Liver (tissue), 9 donors: ENCODE measurements around the gene GATD1. TPM values are rescaled to one million over a fixed set of nuclear protein-coding genes. Genes with fewer than 3 reads are reported as not detected.

Experiments
- DNase-seq: peaks from one replicate; pipeline ENCODE4 v3.0.0-alpha.2; 2017; ENCODE audit warnings: low spot score
- H3K27ac ChIP-seq, 2 donors: one replicate each; pipeline ENCODE4 v1.7.0; 2013; ENCODE audit warnings: inconsistent platforms in 2 of 2, low read length in 2 of 2, control low read depth in 1 of 2, low read depth in 1 of 2, mild to moderate bottlenecking in 1 of 2
- H3K27me3 ChIP-seq, 4 donors: one replicate each; pipeline versions ENCODE4 v1.6.1 to v1.7.0; 2013; ENCODE audit warnings: low read length in 3 of 4, inconsistent platforms in 1 of 4, mild to moderate bottlenecking in 1 of 4, moderate library complexity in 1 of 4; ENCODE audit not compliant: control insufficient read depth in 4 of 4, insufficient read depth in 4 of 4
- H3K36me3 ChIP-seq, 4 donors: one replicate each; pipeline versions ENCODE4 v1.6.1 to v1.7.0; 2013; ENCODE audit warnings: low read length in 3 of 4, mild to moderate bottlenecking in 3 of 4, low read depth in 1 of 4, moderate library complexity in 1 of 4; ENCODE audit not compliant: control insufficient read depth in 4 of 4, insufficient read depth in 3 of 4
- H3K4me1 ChIP-seq, 4 donors: one replicate each; pipeline versions ENCODE4 v1.6.1 to v1.7.0; 2013; ENCODE audit warnings: low read length in 3 of 4, mild to moderate bottlenecking in 3 of 4, moderate library complexity in 1 of 4; ENCODE audit not compliant: control insufficient read depth in 4 of 4, insufficient read depth in 4 of 4
- H3K4me3 ChIP-seq, 3 donors: one replicate each; pipeline versions ENCODE4 v1.6.1 to v1.7.0; 2013; ENCODE audit warnings: low read length in 3 of 3, control low read depth in 1 of 3, low read depth in 1 of 3, mild to moderate bottlenecking in 1 of 3
- H3K9ac ChIP-seq, 2 donors: one replicate each; pipeline ENCODE4 v1.7.0; 2013; ENCODE audit warnings: low read length in 2 of 2, mild to moderate bottlenecking in 2 of 2, moderate library complexity in 2 of 2, control low read depth in 1 of 2, low read depth in 1 of 2
- H3K9me3 ChIP-seq, 4 donors: one replicate each; pipeline versions ENCODE4 v1.6.1 to v1.7.0; 2013; ENCODE audit warnings: low read length in 3 of 4; ENCODE audit not compliant: control insufficient read depth in 4 of 4
- EGR1 ChIP-seq, 2 donors: IDR thresholded peaks; 2 replicates each; pipeline ENCODE4 v1.6.1; 2016 to 2018; ENCODE audit warnings: antibody characterized with exemption in 2 of 2, low read depth in 2 of 2
- FOXA1 ChIP-seq: IDR thresholded peaks from 2 replicates; pipeline ENCODE4 v1.6.1; 2016; ENCODE audit warnings: antibody characterized with exemption
- GABPA ChIP-seq, 2 donors: IDR thresholded peaks in 1 of 2; conservative IDR thresholded peaks in 1 of 2; 2 replicates each; pipeline ENCODE4 v1.6.1; 2016; ENCODE audit warnings: antibody characterized with exemption in 2 of 2, mild to moderate bottlenecking in 1 of 2, moderate library complexity in 1 of 2
- HNF4A ChIP-seq, 2 donors: conservative IDR thresholded peaks; 2 replicates each; pipeline ENCODE4 v1.6.1; 2016; ENCODE audit warnings: antibody characterized with exemption in 2 of 2, mild to moderate bottlenecking in 2 of 2
- HNF4G ChIP-seq: IDR thresholded peaks from 2 replicates; pipeline ENCODE4 v1.6.1; 2016; ENCODE audit warnings: antibody characterized with exemption
- JUND ChIP-seq, 2 donors: IDR thresholded peaks; 2 replicates each; pipeline ENCODE4 v1.6.1; 2016; ENCODE audit warnings: antibody characterized with exemption in 2 of 2
- NR2F2 ChIP-seq: IDR thresholded peaks from 2 replicates; pipeline ENCODE4 v1.6.1; 2016; ENCODE audit warnings: antibody characterized with exemption
- REST ChIP-seq: IDR thresholded peaks from 2 replicates; pipeline ENCODE4 v1.6.1; 2016; ENCODE audit warnings: antibody characterized with exemption, mild to moderate bottlenecking
- RXRA ChIP-seq, 2 donors: IDR thresholded peaks; 2 replicates each; pipeline ENCODE4 v1.6.1; 2017 to 2018; ENCODE audit warnings: antibody characterized with exemption in 2 of 2, mild to moderate bottlenecking in 1 of 2
- SP1 ChIP-seq: IDR thresholded peaks from 2 replicates; pipeline ENCODE4 v1.6.1; 2018; ENCODE audit warnings: antibody characterized with exemption, mild to moderate bottlenecking
- TAF1 ChIP-seq: conservative IDR thresholded peaks from 2 replicates; pipeline ENCODE4 v1.6.1; 2016; ENCODE audit warnings: antibody characterized with exemption, mild to moderate bottlenecking
- YY1 ChIP-seq: IDR thresholded peaks from 2 replicates; pipeline ENCODE4 v1.6.1; 2016; ENCODE audit warnings: antibody characterized with exemption, mild to moderate bottlenecking
- WGBS: extraction: QIAGEN DNeasy Blood & Tissue Kit; methylation state at CpG from one replicate; pipeline ENCODE4 v1.1.7; 2013; 5-methylcytosine and 5-hydroxymethylcytosine counted together
- polyA plus RNA-seq, 2 donors: library from polyadenylated mRNA; stranded (reverse) in 1 of 2; unstranded in 1 of 2; fragments of 200-250 nt in 1 of 2; fragments of >200 nt in 1 of 2; fragmentation: Nextera tagmentation in 1 of 2; extraction: Ambion mirVana in 1 of 2; gene quantifications; one replicate each; pipeline versions ENCODE4 v1.2.1 to v1.2.3, GENCODE V29; 2013 to 2015
- total RNA-seq, 2 donors: library from RNA; depleted of rRNA; stranded (reverse); fragments of >200 nt; gene quantifications; one replicate each; pipeline ENCODE4 v1.2.3, GENCODE V29; 2014
- TF ChIP-seq, protein P1 (sequence below): fragments of 150-350 bp; IDR thresholded peaks from 2 replicates; pipeline ENCODE4 v1.5.1; 2017; ENCODE audit warnings: improper control_type of control experiment, low read depth, low read length; ENCODE audit not compliant: missing input control
- TF ChIP-seq, protein P2 (sequence below): IDR thresholded peaks from 2 replicates; pipeline ENCODE4 v1.6.1; 2016; ENCODE audit warnings: antibody characterized with exemption
- donor health status: healthy.
- donor health status: healthy.
- donor health status: healthy.
- donor health status: healthy.
- donor health status: healthy.

GATD1 gene
- total and polyA plus RNA-seq, 4 donors, result 22.7 to 37.2 (median 24.6) TPM

DNA sequence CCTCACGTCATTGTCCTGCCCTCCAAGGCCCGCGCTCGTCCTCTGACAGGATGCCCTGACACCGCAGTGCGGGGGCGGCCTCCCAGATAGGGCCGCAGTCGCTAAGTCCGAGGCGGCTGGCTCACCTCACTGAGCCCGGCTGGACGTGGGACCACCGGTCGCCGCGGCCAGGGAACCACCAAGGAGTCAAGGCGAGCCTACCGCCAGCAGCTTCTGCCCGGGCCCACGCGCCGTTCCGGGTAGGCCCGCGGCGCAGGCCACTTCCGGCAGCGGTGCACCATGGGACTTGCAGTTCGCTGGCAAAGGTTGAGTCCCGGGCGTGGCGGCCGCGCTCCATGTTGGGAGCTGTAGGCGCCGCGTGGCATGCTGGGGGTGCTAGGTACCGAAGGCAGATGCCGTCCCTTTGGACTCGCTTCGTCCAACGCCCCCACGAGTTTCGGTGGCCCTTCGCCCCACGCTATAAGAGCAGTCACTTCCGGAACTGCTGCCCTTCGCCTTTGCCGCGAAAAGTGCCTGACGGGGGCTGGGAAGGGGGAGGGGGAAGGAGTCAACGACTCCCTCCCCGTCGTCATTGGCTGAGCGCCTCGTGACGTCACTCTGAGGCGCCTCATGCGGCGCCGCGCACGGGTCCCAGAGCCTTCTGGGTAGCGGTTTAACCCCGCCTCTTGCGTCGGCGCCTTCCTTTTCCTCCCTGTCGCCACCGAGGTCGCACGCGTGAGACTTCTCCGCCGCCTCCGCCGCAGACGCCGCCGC is 32.2 kb upstream of the GATD1 start, which contains the start of gene RPLP2:
Gene RPLP2, plus strand, starts transcription at position 681 of the 753 bp plus-strand sequence. CDS start 268 bp downstream, outside the sequence.
- peak; percentile 98 for DNase-seq
- TF ChIP-seq, protein P1, sequence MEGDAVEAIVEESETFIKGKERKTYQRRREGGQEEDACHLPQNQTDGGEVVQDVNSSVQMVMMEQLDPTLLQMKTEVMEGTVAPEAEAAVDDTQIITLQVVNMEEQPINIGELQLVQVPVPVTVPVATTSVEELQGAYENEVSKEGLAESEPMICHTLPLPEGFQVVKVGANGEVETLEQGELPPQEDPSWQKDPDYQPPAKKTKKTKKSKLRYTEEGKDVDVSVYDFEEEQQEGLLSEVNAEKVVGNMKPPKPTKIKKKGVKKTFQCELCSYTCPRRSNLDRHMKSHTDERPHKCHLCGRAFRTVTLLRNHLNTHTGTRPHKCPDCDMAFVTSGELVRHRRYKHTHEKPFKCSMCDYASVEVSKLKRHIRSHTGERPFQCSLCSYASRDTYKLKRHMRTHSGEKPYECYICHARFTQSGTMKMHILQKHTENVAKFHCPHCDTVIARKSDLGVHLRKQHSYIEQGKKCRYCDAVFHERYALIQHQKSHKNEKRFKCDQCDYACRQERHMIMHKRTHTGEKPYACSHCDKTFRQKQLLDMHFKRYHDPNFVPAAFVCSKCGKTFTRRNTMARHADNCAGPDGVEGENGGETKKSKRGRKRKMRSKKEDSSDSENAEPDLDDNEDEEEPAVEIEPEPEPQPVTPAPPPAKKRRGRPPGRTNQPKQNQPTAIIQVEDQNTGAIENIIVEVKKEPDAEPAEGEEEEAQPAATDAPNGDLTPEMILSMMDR, result no peak
- TF ChIP-seq EGR1 (IDR thresholded peaks at IDR 0.05; ENCODE audit: low read depth in 2 of 2) (peak; percentile 94 to 95), YY1 (peak; percentile 95), TAF1 (peak; percentile 92), FOXA1 (peak; percentile 25), GABPA (IDR thresholded peaks at IDR 0.05 in 1 of 2, conservative IDR thresholded peaks at IDR 0.05 in 1 of 2) (peak; percentile 66 to 91), SP1 (peak; percentile 82), RXRA (IDR thresholded peaks at IDR 0.05) (peak; percentile 48 to 51), JUND (IDR thresholded peaks at IDR 0.05) (peak in 1 of 2 donors; percentile 37), HNF4A (conservative IDR thresholded peaks at IDR 0.05) (peak in 1 of 2 donors; percentile 20), HNF4G (no peak), NR2F2 (peak; percentile 18), REST (peak; percentile 68)
- TF ChIP-seq, protein P2, sequence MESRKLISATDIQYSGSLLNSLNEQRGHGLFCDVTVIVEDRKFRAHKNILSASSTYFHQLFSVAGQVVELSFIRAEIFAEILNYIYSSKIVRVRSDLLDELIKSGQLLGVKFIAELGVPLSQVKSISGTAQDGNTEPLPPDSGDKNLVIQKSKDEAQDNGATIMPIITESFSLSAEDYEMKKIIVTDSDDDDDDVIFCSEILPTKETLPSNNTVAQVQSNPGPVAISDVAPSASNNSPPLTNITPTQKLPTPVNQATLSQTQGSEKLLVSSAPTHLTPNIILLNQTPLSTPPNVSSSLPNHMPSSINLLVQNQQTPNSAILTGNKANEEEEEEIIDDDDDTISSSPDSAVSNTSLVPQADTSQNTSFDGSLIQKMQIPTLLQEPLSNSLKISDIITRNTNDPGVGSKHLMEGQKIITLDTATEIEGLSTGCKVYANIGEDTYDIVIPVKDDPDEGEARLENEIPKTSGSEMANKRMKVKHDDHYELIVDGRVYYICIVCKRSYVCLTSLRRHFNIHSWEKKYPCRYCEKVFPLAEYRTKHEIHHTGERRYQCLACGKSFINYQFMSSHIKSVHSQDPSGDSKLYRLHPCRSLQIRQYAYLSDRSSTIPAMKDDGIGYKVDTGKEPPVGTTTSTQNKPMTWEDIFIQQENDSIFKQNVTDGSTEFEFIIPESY, result no peak
- no peaks in the 10 kb centered on the region for H3K27me3 ChIP-seq
- H3K27ac ChIP-seq, result peak within 1 kb of the TSS; percentile 97 to 100
- peak within 1 kb of the TSS; percentile 74 to 87 (median 80) for H3K4me3 ChIP-seq
- H3K4me1 ChIP-seq, result peaks cover 11 to 36% (median 26%) of the 10 kb centered on the region in 4 donors
- under 1% methylated on average over 81 of the region's 81 CpGs for WGBS
- H3K36me3 ChIP-seq, result peaks cover 5 to 23% (median 18%) of the 10 kb centered on the region in 4 donors
- peak within 1 kb of the TSS; percentile 92 to 96 for H3K9ac ChIP-seq
- H3K9me3 ChIP-seq, result no peaks in the 10 kb centered on the region
